B cell (primary cell): Measurements from ENCODE around the gene SPDYC. TPM values are rescaled to one million over a fixed set of nuclear protein-coding genes. Genes with fewer than 3 reads are reported as not detected.

Experiments used
- ATAC-seq: fragments of 200-7000 bp; cut with Tn5 transposase; one replicate; pipeline ENCODE4 v1.10.0; 2021; ENCODE audit warnings: low read depth, mild to moderate bottlenecking, moderate number of reproducible peaks, moderate library complexity
- CTCF ChIA-PET: fragments of 350-600 bp; sonication (Branson Sonifier 250); formaldehyde crosslinking; loops from one replicate; lab custom pipeline; 2021; ENCODE audit warnings: antibody characterized with exemption, inconsistent platforms; lab: Charles Lee
- POLR2A ChIA-PET: fragments of 350-600 bp; sonication (Branson Sonifier 250); formaldehyde crosslinking; loops from one replicate; lab custom pipeline; 2021; ENCODE audit warnings: antibody characterized with exemption; lab: Charles Lee
- DNase-seq: peaks from one replicate; pipeline ENCODE4 v3.0.0; 2013
- H2AFZ ChIP-seq: 2 replicates; pipeline ENCODE4 v1.6.1; 2012; ENCODE audit warnings: mild to moderate bottlenecking, low read depth, low read length; ENCODE audit not compliant: insufficient read depth, poor library complexity, severe bottlenecking
- H3K27ac ChIP-seq, 2 donors: 1 replicate in 1 of 2; 2 replicates in 1 of 2; pipeline ENCODE4 v1.5.1; 2012 to 2013; ENCODE audit warnings: low read length in 2 of 2, mild to moderate bottlenecking in 2 of 2, moderate library complexity in 1 of 2
- H3K27me3 ChIP-seq, 4 experiments: fragments of 200-600 bp in 1 of 4; sonication (generic) in 1 of 4; replicated peaks in 1 of 4; 1 replicate in 2 of 4; 2 replicates in 2 of 4; pipeline versions ENCODE4 v1.6.1 to v1.7.0; 2013 to 2016; ENCODE audit warnings: low read length in 3 of 4, mild to moderate bottlenecking in 2 of 4, mixed read lengths in 1 of 4, moderate library complexity in 1 of 4; ENCODE audit not compliant: insufficient read depth in 4 of 4, control insufficient read depth in 3 of 4; ENCODE audit errors: control extremely low read depth in 1 of 4
- H3K36me3 ChIP-seq, 2 experiments: replicated peaks in 1 of 2; 1 replicate in 1 of 2; 2 replicates in 1 of 2; pipeline versions ENCODE4 v1.6.1 to v1.7.1; 2013; ENCODE audit warnings: low read length in 1 of 2; ENCODE audit not compliant: insufficient read depth in 2 of 2, control insufficient read depth in 1 of 2; ENCODE audit errors: control extremely low read depth in 1 of 2, extremely low read depth in 1 of 2
- H3K4me1 ChIP-seq, 2 donors: fragments of 200-600 bp in 1 of 2; sonication (generic) in 1 of 2; 1 replicate in 1 of 2; 2 replicates in 1 of 2; pipeline versions ENCODE4 v1.5.1 to v1.6.1; 2013 to 2017; ENCODE audit warnings: low read length in 2 of 2; ENCODE audit not compliant: control insufficient read depth in 2 of 2, insufficient read depth in 2 of 2
- H3K4me2 ChIP-seq: replicated peaks from 2 replicates; pipeline ENCODE3; 2012; ENCODE audit warnings: mild to moderate bottlenecking, low read depth, low read length; ENCODE audit not compliant: poor library complexity, severe bottlenecking
- H3K4me3 ChIP-seq, 5 experiments: fragments of 200-600 bp in 1 of 5; sonication (generic) in 1 of 5; 1 replicate in 3 of 5; 2 replicates in 2 of 5; pipeline versions ENCODE4 v1.5.1 to v1.7.0; 2011 to 2016; ENCODE audit warnings: low read length in 4 of 5, mild to moderate bottlenecking in 4 of 5, low read depth in 2 of 5, control low read depth in 1 of 5, moderate library complexity in 1 of 5; ENCODE audit not compliant: insufficient read depth in 1 of 5; ENCODE audit errors: control extremely low read depth in 1 of 5, extremely low read depth in 1 of 5
- H3K79me2 ChIP-seq: fragments of 200-600 bp; sonication (generic); one replicate; pipeline ENCODE4 v1.6.0; 2016; ENCODE audit warnings: low read length; ENCODE audit not compliant: control insufficient read depth, insufficient read depth
- H3K9ac ChIP-seq: fragments of 200-600 bp; sonication (generic); 2 replicates; pipeline ENCODE4 v1.6.1; 2017; ENCODE audit warnings: mild to moderate bottlenecking, low read length, moderate library complexity
- H3K9me3 ChIP-seq, 3 donors: one replicate each; pipeline versions ENCODE4 v1.6.1 to v1.7.1; 2013; ENCODE audit warnings: low read length in 2 of 3; ENCODE audit not compliant: control insufficient read depth in 2 of 3, insufficient read depth in 1 of 3; ENCODE audit errors: control extremely low read depth in 1 of 3
- H4K20me1 ChIP-seq: 2 replicates; pipeline ENCODE4 v1.6.0; 2012; ENCODE audit warnings: mild to moderate bottlenecking, low read length; ENCODE audit not compliant: insufficient read depth, control insufficient read depth, poor library complexity, severe bottlenecking
- H3K27ac Mint-ChIP-seq: one replicate; pipeline ENCODE4 v1.8.0; 2021; ENCODE audit warnings: mixed read lengths
- H3K27me3 Mint-ChIP-seq: one replicate; pipeline ENCODE4 v1.8.0; 2021; ENCODE audit warnings: mixed read lengths
- H3K4me1 Mint-ChIP-seq: one replicate; pipeline ENCODE4 v1.8.0; 2021; ENCODE audit warnings: mixed read lengths
- H3K4me3 Mint-ChIP-seq: one replicate; pipeline ENCODE4 v1.8.0; 2021; ENCODE audit warnings: mixed read lengths
- H3K9me3 Mint-ChIP-seq: one replicate; pipeline ENCODE4 v1.8.0; 2022; ENCODE audit warnings: mixed read lengths; ENCODE audit not compliant: insufficient read depth
- CTCF ChIP-seq: fragments of 200-600 bp; IDR thresholded peaks from one replicate; pipeline ENCODE4 v1.8.0; 2022; ENCODE audit warnings: antibody characterized with exemption, mild to moderate bottlenecking
- EZH2 ChIP-seq: IDR thresholded peaks from 2 replicates; pipeline ENCODE4 v1.6.1; 2012; ENCODE audit warnings: borderline replicate concordance, low read depth, mild to moderate bottlenecking, moderate library complexity, low read length; ENCODE audit not compliant: insufficient read depth, poor library complexity, severe bottlenecking
- WGBS: methylation state at CpG from one replicate; pipeline ENCODE4 v1.1.5; 2013; ENCODE audit warnings: missing lambda C conversion rate; ENCODE audit not compliant: insufficient coverage; 5-methylcytosine and 5-hydroxymethylcytosine counted together
- intact Hi-C: fragments of 100-400 bp; cut with micrococcal nuclease; formaldehyde crosslinking; loops from one replicate; pipeline ENCODE4 v1.10.0; 2022
- polyA plus RNA-seq: library from polyadenylated mRNA; depleted of rRNA; stranded (reverse); fragments of >200 nt; gene quantifications from 2 replicates; pipeline ENCODE4 v1.2.3, GENCODE V29; 2012
- total RNA-seq, 2 donors: library from RNA; stranded (reverse); fragments of 120-200 nt in 1 of 2; gene quantifications; 1 replicate in 1 of 2; 2 replicates in 1 of 2; pipeline versions ENCODE4 v1.2.3 to v1.2.4, GENCODE V29; 2013 to 2022

Gene SPDYC
- total and polyA plus RNA-seq, 2 donors (not counting 1 experiment from before 2014, with no cell fraction given), result not detected

- Histone ChIP-seq H3K36me3 (peaks cover 1 to 40% of the 10 kb centered on the region in 2 experiments), H3K4me1 (peaks cover 3 to 4% of the 10 kb centered on the region in 2 donors), H3K27ac (no peak overlapping the region), H3K9ac (no peak overlapping the region), H3K4me3 (no peak overlapping the region), H3K79me2 (peaks cover 15% of the 10 kb centered on the region), H3K4me2 (no peak overlapping the region), H4K20me1 (peaks cover 5% of the 10 kb centered on the region), H3K27me3 (no peaks in the 10 kb centered on the region), H3K9me3 (no peaks in the 10 kb centered on the region), H2AFZ (no peak overlapping the region)
- no peaks in the 10 kb centered on the region for H3K27me3 Mint-ChIP-seq
- no peak for TF ChIP-seq EZH2
- no peak for TF ChIP-seq CTCF
- 96% methylated on average over 20 of the region's 20 CpGs for WGBS
- intact Hi-C loops, result no loop called here
- no peaks in the 10 kb centered on the region for H3K9me3 Mint-ChIP-seq
- no peak overlapping the region for H3K4me3 Mint-ChIP-seq
- ChIA-PET CTCF (interaction anchor here (1.7 kb wide), 1 partner anchor 8 kb away, joined by 4 read pairs; no protein-coding TSS in a partner anchor), POLR2A (no interaction called here)
- H3K4me1 Mint-ChIP-seq, result peaks cover 14% of the 10 kb centered on the region
- H3K27ac Mint-ChIP-seq, result no peak overlapping the region
- no peak for DNase-seq
- ATAC-seq, result no peak
These were observed 18.0 kb downstream of the SPDYC start for GRCh38 chr11:65187971-65188461.

GRCh38 chr11:65188486-65188885 is 18.5 kb downstream of the SPDYC start:
- no peak overlapping the region for H3K4me3 Mint-ChIP-seq
- H3K27me3 Mint-ChIP-seq, result no peaks in the 10 kb centered on the region
- H3K4me1 Mint-ChIP-seq, result peaks cover 12% of the 10 kb centered on the region
- Histone ChIP-seq H3K4me1 (peaks cover 0 to under 1% of the 10 kb centered on the region in 2 donors), H2AFZ (no peak overlapping the region), H3K36me3 (peaks cover 1 to 42% of the 10 kb centered on the region in 2 experiments), H3K79me2 (peaks cover 10% of the 10 kb centered on the region), H3K9ac (no peak overlapping the region), H3K4me3 (no peak overlapping the region), H3K27me3 (no peaks in the 10 kb centered on the region), H3K4me2 (no peak overlapping the region), H3K27ac (no peak overlapping the region), H4K20me1 (peaks cover 5% of the 10 kb centered on the region), H3K9me3 (no peaks in the 10 kb centered on the region)
- CTCF ChIA-PET, result interaction anchor here (1.7 kb wide), 1 partner anchor 8 kb away, joined by 4 read pairs; no protein-coding TSS in a partner anchor
- POLR2A ChIA-PET, result no interaction called here
- intact Hi-C loops, result no loop called here
- TF ChIP-seq CTCF, result no peak
- no peak for TF ChIP-seq EZH2
- H3K27ac Mint-ChIP-seq, result no peak overlapping the region
- 98% methylated on average over 16 of the region's 18 CpGs for WGBS
- no peaks in the 10 kb centered on the region for H3K9me3 Mint-ChIP-seq
- DNase-seq (no peak), ATAC-seq (no peak)
